ENCODE data around the gene DAG1.

DAG1 gene

GRCh38 chr3:49469936-49470713, at the start of gene DAG1:
Gene DAG1 (plus strand): TSS chr3:49470267. CDS start chr3:49510535, 40,268 bp downstream.
- peak; percentile 94 for DNase-seq (ENCODE audit: low read depth)

DNA sequence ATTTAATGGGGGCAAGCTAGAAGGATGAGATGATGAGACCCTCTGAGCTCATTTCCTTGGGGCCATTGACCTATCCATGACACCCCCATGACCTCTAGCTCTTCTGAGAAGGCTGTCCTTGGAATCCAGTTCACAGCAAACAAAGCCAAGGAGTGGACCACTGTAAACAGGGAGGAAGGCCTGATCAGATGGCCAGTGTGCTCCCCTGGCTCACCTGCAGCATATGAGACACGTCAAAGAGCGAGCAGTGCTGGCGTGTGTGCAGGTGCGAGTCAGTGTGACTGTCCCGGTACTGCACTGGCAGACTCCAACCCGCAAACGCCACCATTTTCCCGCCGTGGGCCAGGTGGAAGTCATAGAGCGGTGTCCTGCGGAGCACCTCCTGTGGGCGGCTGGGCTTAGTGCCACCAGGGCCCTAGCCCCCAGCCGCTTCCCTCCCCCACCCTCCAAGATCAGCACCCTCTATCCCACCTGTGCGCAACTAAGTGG, 48.1 kb upstream of the DAG1 start:
- DNase-seq (ENCODE audit: low read depth), result no peak

DNA sequence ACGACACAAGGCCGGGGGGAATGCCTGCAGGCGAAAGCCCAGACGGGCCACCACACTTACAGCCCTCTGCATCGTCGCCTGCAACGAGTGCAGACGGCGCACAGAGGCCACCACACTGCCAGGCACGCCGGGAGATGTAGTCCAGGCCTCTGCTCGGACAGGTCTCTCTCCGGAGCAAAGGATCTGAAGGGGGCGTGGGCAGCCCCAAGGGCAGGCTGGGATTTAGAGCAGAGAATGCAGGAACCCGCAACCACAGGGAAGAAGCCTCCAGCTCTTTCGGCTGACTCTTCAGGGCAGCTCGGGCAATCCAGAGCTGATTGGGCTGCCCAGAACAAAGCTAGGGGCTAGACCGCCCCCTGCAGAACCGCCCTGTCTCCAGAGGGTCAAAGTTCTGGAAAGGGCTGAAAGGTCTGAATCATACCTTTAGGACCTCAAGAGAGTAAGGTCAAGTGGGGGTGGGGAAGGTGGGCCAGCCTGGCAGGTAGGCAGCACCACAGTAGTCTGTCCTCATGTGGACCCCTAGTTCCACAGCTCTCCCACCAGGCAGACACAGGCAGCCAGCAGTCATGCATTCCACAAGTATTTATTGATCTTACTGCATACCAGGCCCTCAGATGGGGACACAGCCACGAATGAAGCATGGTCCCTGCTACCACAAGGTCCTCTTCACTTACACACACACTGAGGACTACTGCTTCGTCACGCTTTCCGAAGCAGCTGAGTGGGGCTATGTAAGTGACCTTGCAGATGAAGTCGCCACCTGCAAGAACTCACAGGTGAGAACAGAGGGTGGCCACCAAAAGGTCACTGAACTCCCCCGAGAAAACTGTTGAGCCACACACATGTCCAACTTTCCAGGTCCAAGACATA, 47.5 kb upstream of the DAG1 start, which contains the start of gene AMT:
Gene AMT (minus strand): TSS at position 95 of the 870 bp plus-strand sequence. CDS start 23 bp downstream, at position 72.
- no peak for DNase-seq (ENCODE audit: low read depth)

- DNase-seq (ENCODE audit: low read depth), result no peak
Observed at GRCh38 chr3:49424816-49425215, 45.3 kb upstream of the DAG1 start.

DNA sequence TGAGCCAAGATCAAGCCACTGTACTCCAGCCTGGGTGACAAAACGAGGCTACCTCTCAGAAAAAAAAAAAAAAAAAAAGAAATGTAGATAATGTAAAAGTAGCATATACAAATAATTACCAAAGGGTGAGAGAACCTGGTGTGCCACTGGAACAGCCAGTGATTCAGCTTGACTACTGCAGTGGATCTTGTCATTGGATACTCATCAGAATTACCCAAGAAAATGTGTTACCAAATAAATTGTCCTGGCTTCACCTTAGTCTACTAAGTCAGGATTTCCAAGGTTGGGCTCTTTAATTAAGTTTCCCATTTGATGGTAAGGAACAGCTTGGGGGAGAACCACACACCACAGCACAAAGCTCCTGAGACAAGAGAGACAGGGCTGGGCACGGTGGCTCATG, 42.5 kb upstream of the DAG1 start:
- no peak for DNase-seq (ENCODE audit: low read depth)

DNA sequence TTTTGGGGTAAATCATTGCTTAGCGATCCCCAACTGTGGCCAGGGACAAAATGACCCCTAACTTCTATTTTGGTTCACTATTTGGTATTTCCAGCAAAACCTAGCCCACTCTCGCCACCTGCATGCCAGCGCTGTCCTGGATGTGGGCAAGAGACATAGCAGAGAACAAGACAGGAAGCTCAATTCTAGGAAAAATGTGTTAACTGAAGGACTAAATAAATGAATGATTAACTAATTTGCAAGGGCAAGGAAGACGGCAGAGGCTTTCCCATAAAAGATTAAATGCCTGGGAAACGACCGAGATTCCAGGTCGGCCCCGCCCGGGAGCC, 41.4 kb upstream of the DAG1 start:
- DNase-seq (ENCODE audit: low read depth), result no peak

DNA sequence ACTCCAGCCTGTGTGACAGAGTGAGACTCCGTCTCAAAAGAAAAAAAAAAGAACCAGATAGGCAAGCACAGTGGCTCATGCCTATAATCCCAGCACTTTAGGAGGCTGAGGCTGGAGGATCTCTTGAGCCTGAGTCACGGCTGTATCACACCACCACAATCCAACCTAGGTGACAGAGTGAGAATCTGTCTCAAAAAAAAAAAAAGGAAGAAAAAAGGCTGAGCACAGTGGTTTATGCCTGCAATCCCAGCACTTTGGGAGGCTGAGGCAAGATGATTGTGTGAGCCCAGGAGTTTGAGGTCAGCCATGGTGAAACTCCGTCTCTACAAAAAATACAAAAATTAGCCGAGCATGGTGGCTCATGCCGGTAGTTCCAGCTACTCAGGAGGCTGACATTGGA, 35.3 kb upstream of the DAG1 start:
- no peak for DNase-seq (ENCODE audit: low read depth)

DNA sequence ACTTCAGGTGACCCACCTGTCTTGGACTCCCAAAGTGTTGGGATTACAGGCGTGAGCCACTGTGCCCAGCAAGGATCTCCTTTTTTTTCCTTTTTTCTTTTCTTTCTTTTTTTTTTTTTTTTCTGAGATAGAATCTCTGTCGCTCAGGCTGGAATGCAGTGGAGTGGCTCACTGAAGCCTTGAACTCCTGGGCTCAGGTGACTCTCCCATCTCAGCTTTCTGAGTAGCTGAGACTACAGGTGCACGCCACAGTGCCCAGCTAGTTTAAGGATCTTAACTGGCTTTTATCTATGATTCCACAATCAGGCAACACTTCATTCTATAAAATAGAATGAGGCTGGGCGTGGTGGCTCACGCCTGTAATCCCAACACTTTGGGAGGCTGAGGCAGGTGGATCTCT, 24.7 kb upstream of the DAG1 start:
- no peak for DNase-seq (ENCODE audit: low read depth)

DNA sequence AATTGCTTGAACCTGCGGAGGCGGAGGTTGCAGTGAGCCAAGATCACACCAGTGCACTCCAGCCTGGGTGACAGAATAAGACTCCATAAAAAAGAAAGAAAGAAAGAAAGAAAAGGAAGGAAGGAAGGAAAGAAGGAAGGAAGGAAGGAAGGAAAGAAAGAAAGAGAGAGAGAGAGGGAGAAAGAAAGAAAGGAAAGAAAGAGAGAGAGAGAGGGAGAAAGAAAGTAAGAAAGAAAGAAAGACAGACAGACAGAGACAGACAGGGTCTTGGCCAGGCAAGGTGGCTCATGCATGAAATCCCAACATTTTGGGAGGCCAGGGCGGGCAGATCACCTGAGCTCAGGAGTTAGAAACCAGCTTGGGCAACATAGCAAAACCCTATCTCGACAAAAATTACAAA, 16.4 kb upstream of the DAG1 start:
- no peak for DNase-seq (ENCODE audit: low read depth)

DNA sequence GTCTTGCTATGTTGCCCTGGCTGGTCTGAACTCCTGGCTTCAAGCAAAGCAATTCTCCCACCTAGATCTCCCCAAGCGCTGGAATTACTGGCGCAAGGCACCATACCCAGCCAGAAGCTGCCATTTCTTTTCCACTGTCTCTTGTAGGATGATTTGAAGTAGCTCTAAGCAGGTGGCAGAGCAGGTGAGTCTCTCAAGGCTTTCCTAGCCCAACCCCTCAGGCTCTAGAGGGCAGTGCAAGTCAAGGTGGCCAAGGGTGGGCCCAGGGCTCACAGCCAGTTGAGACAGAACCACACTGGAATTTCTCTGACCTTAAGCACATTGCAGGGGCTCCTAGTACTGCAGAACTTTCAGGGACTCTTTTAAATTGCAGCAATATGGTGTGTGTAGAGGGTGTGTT, 15.6 kb upstream of the DAG1 start:
- DNase-seq (ENCODE audit: low read depth), result no peak

DNA sequence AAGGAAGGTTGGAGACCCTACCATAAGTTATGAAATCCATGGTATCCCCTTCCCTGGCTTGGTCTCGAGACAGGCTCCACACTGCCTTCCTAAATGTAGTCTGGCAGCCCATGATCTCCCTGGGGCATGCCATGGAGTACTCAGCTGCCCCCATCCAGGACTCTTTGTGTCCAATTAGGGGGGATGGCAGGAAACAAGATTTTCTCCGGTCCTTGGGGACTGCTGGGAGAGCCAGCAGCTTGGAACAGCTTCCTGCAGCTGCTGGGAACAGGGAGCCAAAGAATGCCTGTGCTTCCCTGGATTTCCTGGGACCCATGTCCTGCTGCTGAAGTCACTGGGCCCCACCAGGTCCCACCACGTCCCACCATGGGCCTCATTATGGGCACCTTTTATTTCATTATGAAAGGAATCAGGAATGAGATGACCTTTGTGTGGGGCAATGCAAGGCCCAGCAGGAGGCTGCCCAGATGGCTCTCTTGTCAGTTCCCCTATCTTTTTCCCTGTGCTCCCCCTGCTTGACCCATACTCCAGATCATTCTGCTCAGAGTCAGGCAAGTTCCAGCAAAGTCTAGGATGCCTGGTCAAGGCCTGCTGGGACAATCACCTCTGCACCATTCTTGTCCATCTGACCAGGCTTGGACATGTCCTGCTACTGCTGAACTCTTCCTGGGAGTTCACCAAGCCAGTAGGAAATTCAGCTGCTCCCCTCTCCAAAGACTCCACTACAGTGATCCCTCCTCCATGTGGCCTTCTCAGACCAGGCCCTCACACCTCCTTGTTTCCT, 15.0 kb upstream of the DAG1 start:
- no peak for DNase-seq (ENCODE audit: low read depth)

GRCh38 chr3:49456466-49456865, 13.6 kb upstream of the DAG1 start:
- DNase-seq (ENCODE audit: low read depth), result no peak

DNA sequence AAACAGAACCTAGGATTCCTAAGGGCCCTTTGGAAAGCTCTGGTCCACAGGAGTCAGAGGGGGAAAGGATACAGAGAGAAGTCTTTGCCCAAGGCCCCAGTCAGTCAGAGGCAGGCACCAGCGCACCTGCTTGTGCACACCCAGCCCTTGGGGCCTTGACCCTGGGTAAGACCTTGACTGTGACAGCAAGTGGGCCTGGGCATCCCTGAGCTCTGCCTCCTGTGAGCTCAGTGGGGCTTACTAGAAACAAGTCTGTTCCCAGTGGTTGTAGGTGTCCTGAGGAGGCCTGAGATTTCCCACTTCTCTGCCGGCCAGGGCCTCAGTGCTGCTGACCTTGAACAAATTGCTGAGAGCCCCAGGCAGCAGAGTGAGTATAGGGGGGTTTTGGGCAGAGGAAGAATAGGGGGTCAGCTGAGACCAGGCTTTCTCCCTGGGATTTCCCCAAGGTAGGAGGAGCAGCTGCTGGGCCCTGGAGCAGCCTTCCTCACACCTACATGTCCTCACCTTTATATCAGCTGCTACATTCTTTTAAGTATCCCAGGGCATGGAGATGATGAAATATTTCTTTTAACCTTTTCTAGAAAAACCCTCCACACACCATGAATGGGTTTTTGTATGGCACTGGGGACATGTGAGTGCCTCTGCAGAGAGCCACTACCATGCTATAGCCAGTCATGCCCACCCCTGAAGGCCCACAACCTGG, 9.7 kb upstream of the DAG1 start:
- no peak for DNase-seq (ENCODE audit: low read depth)

GRCh38 chr3:49460956-49461355, 9.1 kb upstream of the DAG1 start:
- no peak for DNase-seq (ENCODE audit: low read depth)

DNA sequence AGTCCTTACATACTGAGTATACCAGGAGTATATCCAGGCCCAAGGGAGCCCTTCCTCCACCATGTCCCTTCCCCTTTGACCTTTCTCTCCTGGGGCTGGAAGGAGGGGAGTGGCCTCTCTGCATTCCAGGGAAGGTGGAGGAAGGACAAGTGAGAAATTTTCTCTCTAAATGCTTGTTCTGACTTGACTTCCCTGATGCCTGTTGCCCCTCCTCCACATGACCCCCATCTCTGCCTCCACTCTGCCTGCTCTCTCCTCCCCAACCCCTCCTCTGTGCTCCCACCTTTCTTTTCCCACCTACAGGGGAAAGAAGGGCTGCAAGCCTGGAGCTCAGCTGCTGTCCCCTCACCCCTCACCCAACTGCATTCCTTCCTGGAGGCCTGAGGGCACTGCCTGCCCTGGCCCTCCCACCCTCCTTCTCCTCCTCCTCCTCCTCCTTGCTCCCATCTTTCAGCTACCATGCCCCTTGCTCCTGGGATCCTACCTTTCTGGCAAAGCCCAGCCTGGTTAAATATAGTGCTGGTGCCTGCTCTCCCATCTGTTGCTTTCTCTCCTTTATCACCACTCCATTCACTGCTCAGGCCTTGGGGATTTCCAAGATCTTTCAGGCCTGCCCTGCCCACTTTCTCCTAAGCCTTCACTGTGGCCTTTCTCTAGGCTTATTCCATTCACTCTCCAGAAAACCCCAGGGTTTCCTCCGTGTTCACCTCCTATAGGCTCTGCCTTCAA, 8.5 kb upstream of the DAG1 start:
- no peak for DNase-seq (ENCODE audit: low read depth)

GRCh38 chr3:49462222-49462621, 7.8 kb upstream of the DAG1 start:
- no peak for DNase-seq (ENCODE audit: low read depth)

DNA sequence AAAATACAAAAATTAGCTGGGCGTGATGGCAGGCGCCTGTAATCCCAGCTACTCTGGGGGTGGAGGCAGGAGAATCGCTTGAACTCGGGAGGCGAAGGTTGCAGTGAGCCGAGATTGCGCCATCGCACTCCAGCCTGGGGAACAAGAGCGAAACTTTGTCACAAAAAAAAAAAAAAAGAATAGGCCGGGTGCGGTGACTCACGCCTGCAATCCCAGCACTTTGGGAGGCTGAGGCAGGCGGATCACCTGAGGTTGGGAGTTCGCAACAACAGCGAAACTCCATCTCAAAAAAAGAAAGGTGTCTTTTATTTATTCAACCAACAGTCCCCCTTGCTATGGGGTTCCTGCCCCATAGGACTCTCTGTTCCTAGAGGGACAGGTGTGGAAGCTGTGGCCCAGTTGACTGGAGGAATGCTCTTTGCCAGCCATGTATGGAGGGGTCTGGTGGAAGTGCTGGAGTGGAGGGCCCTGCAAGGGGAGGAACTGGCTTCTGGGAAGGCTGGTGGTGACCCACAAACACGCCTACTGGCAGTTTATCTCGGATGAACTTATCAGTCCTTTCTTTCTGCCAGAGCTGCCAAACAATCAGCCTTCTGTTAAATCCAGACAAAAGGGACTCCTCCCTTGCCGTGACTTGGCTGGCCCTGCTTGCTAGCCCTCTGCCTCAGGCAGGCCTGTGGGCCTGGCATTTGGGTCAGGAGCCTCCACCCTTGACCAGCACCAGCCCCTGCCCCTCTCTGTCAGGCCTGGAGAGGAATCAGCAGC, 4.6 kb upstream of the DAG1 start:
- no peak for DNase-seq (ENCODE audit: low read depth)

- no peak for DNase-seq (ENCODE audit: low read depth)
Observed at GRCh38 chr3:49466085-49466484, 4.0 kb upstream of the DAG1 start.

DNA sequence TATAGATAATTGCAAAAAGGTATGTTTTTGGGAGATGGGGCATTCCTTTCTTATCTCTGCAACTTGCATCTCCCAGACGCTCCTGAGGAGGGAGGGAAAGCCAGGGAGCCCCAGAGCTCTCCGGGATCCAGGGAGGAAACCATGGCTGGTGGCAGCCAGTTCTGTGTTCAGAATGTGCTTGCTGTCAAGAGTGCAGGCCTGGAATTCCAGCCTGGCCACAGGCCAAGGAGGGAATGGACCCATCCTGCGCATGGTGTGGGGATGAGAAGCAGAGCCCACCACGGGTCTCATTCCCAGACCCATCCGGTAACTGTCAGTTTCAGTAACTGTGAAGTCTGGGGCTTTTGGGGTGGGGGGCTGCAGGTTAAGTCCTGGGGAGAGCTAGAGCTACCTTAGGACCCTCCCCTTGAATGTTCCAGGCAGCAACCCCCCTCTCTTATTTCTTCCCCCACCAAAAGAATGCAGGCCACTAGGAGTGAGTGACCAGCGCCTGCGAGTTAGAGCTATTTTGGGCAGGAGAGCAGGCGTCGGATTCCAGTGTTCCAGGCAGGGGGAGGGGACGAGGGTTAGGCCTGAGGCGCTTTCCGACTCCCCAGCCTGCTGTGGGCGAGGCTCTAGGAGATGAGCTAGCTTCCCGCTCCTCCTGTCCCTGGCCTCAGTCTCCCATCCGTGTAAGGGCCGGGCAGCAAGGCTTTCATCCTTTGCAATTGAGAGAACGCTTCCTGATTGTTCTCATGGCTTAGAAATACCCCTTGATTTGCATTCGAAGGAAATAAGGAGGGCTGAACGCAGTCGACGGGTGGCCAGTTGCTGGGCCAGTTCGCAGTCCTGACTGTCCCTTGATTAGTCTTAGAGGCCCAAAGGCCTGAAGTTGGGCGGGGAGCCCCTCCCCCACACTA, 781 bp upstream of the DAG1 start:
- peak; percentile 56 for DNase-seq (ENCODE audit: low read depth)
